ENCODE results near the gene RXYLT1.
"Not testable (repeated sequence)": the region's sequence is repeated elsewhere in the genome, so short reads cannot be mapped to it uniquely, and the experiment has no call there.

Gene RXYLT1

GRCh38 chr12:63804746-63805145 is 25.0 kb downstream of the RXYLT1 start:
- DNase-seq, result no peak

GRCh38 chr12:63805704-63806672 is 26.3 kb downstream of the RXYLT1 start:
- no peak for DNase-seq

GRCh38 chr12:63808631-63809030 is 28.9 kb downstream of the RXYLT1 start:
- DNase-seq, result peak; percentile 12

GRCh38 chr12:63809566-63809965 is 29.9 kb downstream of the RXYLT1 start:
- DNase-seq, result no peak

- DNase-seq, result no peak
These were observed 31.6 kb downstream of the RXYLT1 start for GRCh38 chr12:63811334-63811733.

- DNase-seq, result no peak
These were observed 32.0 kb downstream of the RXYLT1 start for GRCh38 chr12:63811755-63812154.

GRCh38 chr12:63814146-63814772 is 34.5 kb downstream of the RXYLT1 start:
- no peak for DNase-seq

GRCh38 chr12:63815482-63815852 is 35.8 kb downstream of the RXYLT1 start:
- no peak for DNase-seq

GRCh38 chr12:63816031-63816430 is 36.3 kb downstream of the RXYLT1 start:
- DNase-seq, result no peak

GRCh38 chr12:63820427-63820826 is 40.7 kb downstream of the RXYLT1 start:
- no peak for DNase-seq

- peak; percentile 55 for DNase-seq
These were observed 42.1 kb downstream of the RXYLT1 start for GRCh38 chr12:63821781-63822251.

- peak; percentile 86 for DNase-seq
These were observed 42.6 kb downstream of the RXYLT1 start for GRCh38 chr12:63822352-63822751.

- no peak for DNase-seq
These were observed 43.3 kb downstream of the RXYLT1 start for GRCh38 chr12:63823040-63823439.

- peak; percentile 61 for DNase-seq
These were observed 46.4 kb downstream of the RXYLT1 start for GRCh38 chr12:63826006-63826585.

- no peak for DNase-seq
These were observed 49.2 kb downstream of the RXYLT1 start for GRCh38 chr12:63828867-63829266.

GRCh38 chr12:63836046-63836445 is 56.3 kb downstream of the RXYLT1 start:
- DNase-seq, result no peak

- no peak for DNase-seq
These were observed 57.2 kb downstream of the RXYLT1 start for GRCh38 chr12:63836936-63837335.

GRCh38 chr12:63838411-63838810 is 58.7 kb downstream of the RXYLT1 start:
- DNase-seq, result no peak

GRCh38 chr12:63841011-63841410 is 61.3 kb downstream of the RXYLT1 start:
- no peak for DNase-seq

- no peak for DNase-seq
These were observed 61.9 kb downstream of the RXYLT1 start for GRCh38 chr12:63841571-63841970.

- not testable (repeated sequence) for DNase-seq
These were observed 63.0 kb downstream of the RXYLT1 start for GRCh38 chr12:63842750-63843149.

GRCh38 chr12:63843254-63843720 is 63.6 kb downstream of the RXYLT1 start:
- DNase-seq, result no peak

GRCh38 chr12:63843721-63844390 is 64.1 kb downstream of the RXYLT1 start:
- DNase-seq, result peak; percentile 94

All from fibroblast of skin of right biceps (primary cell).